Measurements from ENCODE around the gene SUGT1. TPM values are rescaled to one million over a fixed set of nuclear protein-coding genes. Genes with fewer than 3 reads are reported as not detected.

The SUGT1 gene
- total and polyA plus RNA-seq, 10 of the 15 experiments (the other 5 are each of a cell fraction or from before 2014, with no cell fraction given), result 46.7 to 122 (median 77.3) TPM

DNA sequence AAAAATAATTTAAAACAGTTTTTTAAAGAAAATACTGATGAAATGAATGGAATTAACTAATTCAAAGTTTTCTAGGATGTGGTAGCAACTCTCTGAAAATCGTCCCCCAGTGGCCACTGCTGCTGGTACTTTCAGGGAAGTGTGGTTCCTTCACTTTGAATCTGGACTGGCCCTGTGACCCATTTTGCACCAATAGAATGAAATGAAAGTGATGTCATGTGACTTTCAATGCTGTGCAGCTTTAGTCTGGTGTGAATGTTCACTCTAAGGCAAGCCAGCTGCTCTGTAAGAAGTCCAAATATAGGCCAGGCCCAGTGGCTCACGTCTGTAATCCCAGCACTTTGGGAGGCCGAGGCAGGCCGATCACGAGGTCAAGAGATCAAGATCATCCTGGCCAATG, 36.8 kb upstream of the SUGT1 start:
- no peak overlapping the region for H3K27ac ChIP-seq (ENCODE audit: control insufficient read depth, insufficient read depth)
- FAIRE-seq, result no peak
- no TSS peak for BruUV-seq (replicated peaks)
- H3K4me1 ChIP-seq (ENCODE audit: control insufficient read depth, insufficient read depth, low read length), result peaks cover 6% of the 10 kb centered on the region; the same call in 1 of the 2 replicates
- ChIA-PET CTCF (interaction anchor here (1.6 to 2.5 kb wide), 4 partner anchors 37 to 353 kb away, joined by 3 to 33 read pairs (median 8); partner anchors contain the start of gene SUGT1), SMC1A (ENCODE audit: uncharacterized antibody, unreplicated experiment) (interaction anchor here (1.2 to 3.5 kb wide), 7 partner anchors 15 to 352 kb away, joined by 3 to 28 read pairs (median 6); partner anchors contain the start of gene SUGT1), POLR2A (interaction anchor here (3.1 kb wide), 1 partner anchor 37 kb away, joined by 19 read pairs; the partner anchor contains the start of gene SUGT1), RAD21 (ENCODE audit: unreplicated experiment) (interaction anchor here (1.4 to 2.9 kb wide), 6 partner anchors 37 to 196 kb away, joined by 4 to 30 read pairs (median 10); partner anchors contain the start of gene SUGT1)
- no peaks in the 10 kb centered on the region for H4K20me1 ChIP-seq (ENCODE audit: control insufficient read depth, insufficient read depth)
- H3K9ac ChIP-seq (ENCODE audit: control insufficient read depth, insufficient read depth, low read length), result no peak overlapping the region
- 76% methylated on average over 5 of the region's 5 CpGs for WGBS (ENCODE audit: insufficient coverage, insufficient replicate concordance, low lambda C conversion rate, missing lambda C conversion rate)
- H2AFZ ChIP-seq (ENCODE audit: control insufficient read depth, low read depth, low read length), result peak overlapping the region; percentile 57
- ATAC-seq, result peak; percentile 51
- no peaks in the 10 kb centered on the region for H3K36me3 ChIP-seq (ENCODE audit: control insufficient read depth in 2 of 2, insufficient read depth in 2 of 2, low read length in 1 of 2)
- H3K4me2 ChIP-seq (ENCODE audit: control insufficient read depth, insufficient read depth), result no peak overlapping the region; the same call in 1 of the 2 replicates
- no peaks in the 10 kb centered on the region for H3K9me3 ChIP-seq (replicated peaks; ENCODE audit: control insufficient read depth, insufficient read depth, low read length)
- TF ChIP-seq, protein P1, sequence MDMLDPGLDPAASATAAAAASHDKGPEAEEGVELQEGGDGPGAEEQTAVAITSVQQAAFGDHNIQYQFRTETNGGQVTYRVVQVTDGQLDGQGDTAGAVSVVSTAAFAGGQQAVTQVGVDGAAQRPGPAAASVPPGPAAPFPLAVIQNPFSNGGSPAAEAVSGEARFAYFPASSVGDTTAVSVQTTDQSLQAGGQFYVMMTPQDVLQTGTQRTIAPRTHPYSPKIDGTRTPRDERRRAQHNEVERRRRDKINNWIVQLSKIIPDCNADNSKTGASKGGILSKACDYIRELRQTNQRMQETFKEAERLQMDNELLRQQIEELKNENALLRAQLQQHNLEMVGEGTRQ (IDR thresholded peaks at IDR 0.05; ENCODE audit: borderline replicate concordance, low read depth, low read length), result peak; percentile 39; the same call in 1 of the 2 replicates
- TF ChIP-seq SIN3A (IDR thresholded peaks at IDR 0.05; ENCODE audit: low read depth, low read length) (no peak), RAD51 (IDR thresholded peaks at IDR 0.05) (peak; percentile 85), ASH2L (IDR thresholded peaks at IDR 0.05; ENCODE audit: borderline replicate concordance, low read depth) (no peak), SMC3 (IDR thresholded peaks at IDR 0.05; ENCODE audit: borderline replicate concordance, low read length) (no peak), ATF7 (IDR thresholded peaks at IDR 0.05; ENCODE audit: low read depth) (0 out of 2 replicates have a peak, but pooled peaks have one; percentile 34), GATAD2B (conservative IDR thresholded peaks at IDR 0.05; ENCODE audit: low read depth) (no peak), SUPT20H (IDR thresholded peaks at IDR 0.05; ENCODE audit: borderline replicate concordance, control insufficient read depth, low read depth, low read length) (no peak)
- TF ChIP-seq, protein P2, sequence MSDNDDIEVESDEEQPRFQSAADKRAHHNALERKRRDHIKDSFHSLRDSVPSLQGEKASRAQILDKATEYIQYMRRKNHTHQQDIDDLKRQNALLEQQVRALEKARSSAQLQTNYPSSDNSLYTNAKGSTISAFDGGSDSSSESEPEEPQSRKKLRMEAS (IDR thresholded peaks at IDR 0.05; ENCODE audit: low read depth, low read length), result no peak
- TF ChIP-seq, protein P3, sequence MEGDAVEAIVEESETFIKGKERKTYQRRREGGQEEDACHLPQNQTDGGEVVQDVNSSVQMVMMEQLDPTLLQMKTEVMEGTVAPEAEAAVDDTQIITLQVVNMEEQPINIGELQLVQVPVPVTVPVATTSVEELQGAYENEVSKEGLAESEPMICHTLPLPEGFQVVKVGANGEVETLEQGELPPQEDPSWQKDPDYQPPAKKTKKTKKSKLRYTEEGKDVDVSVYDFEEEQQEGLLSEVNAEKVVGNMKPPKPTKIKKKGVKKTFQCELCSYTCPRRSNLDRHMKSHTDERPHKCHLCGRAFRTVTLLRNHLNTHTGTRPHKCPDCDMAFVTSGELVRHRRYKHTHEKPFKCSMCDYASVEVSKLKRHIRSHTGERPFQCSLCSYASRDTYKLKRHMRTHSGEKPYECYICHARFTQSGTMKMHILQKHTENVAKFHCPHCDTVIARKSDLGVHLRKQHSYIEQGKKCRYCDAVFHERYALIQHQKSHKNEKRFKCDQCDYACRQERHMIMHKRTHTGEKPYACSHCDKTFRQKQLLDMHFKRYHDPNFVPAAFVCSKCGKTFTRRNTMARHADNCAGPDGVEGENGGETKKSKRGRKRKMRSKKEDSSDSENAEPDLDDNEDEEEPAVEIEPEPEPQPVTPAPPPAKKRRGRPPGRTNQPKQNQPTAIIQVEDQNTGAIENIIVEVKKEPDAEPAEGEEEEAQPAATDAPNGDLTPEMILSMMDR (IDR thresholded peaks at IDR 0.05 in 2 of 3, conservative IDR thresholded peaks at IDR 0.05 in 1 of 3; ENCODE audit: control insufficient read depth in 2 of 3, extremely low read depth in 1 of 3, insufficient read depth in 1 of 3, low read depth in 3 of 3, low read length in 3 of 3), result 0 out of 6 replicates have a peak, but pooled peaks of 1 of the 3 experiments have one; percentile 4
- TF ChIP-seq, protein P4, sequence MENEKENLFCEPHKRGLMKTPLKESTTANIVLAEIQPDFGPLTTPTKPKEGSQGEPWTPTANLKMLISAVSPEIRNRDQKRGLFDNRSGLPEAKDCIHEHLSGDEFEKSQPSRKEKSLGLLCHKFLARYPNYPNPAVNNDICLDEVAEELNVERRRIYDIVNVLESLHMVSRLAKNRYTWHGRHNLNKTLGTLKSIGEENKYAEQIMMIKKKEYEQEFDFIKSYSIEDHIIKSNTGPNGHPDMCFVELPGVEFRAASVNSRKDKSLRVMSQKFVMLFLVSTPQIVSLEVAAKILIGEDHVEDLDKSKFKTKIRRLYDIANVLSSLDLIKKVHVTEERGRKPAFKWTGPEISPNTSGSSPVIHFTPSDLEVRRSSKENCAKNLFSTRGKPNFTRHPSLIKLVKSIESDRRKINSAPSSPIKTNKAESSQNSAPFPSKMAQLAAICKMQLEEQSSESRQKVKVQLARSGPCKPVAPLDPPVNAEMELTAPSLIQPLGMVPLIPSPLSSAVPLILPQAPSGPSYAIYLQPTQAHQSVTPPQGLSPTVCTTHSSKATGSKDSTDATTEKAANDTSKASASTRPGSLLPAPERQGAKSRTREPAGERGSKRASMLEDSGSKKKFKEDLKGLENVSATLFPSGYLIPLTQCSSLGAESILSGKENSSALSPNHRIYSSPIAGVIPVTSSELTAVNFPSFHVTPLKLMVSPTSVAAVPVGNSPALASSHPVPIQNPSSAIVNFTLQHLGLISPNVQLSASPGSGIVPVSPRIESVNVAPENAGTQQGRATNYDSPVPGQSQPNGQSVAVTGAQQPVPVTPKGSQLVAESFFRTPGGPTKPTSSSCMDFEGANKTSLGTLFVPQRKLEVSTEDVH (IDR thresholded peaks at IDR 0.05; ENCODE audit: low read depth, partially characterized antibody), result no peak
- no peak for DNase-seq (ENCODE audit: low read depth, low spot score)
- intact Hi-C loops (cut with micrococcal nuclease; ENCODE audit: unreplicated experiment), result loop anchor here (2.0 kb wide), 1 partner anchor 193 kb away; no protein-coding TSS in a partner anchor
- in situ Hi-C loops (cut with MboI), result loop anchor here (10.0 kb wide), 1 partner anchor 349 kb away; no protein-coding TSS in a partner anchor
- H3K27me3 ChIP-seq (replicated peaks in 1 of 2; ENCODE audit: control insufficient read depth in 2 of 2, insufficient read depth in 2 of 2, low read length in 1 of 2), result no peaks in the 10 kb centered on the region
- no peak overlapping the region for H3K4me3 ChIP-seq
- H3K79me2 ChIP-seq (ENCODE audit: control insufficient read depth, insufficient read depth, low read length), result peaks cover 8% of the 10 kb centered on the region

Measured in GM12878 (cell line).